Transverse colon (tissue), 4 donors: ENCODE measurements around the gene FRYL. TPM values are rescaled to one million over a fixed set of nuclear protein-coding genes. Genes with fewer than 3 reads are reported as not detected.

Source experiments
- DNase-seq: peaks from one replicate; pipeline ENCODE4 v3.0.0-alpha.2; 2019
- H3K27ac ChIP-seq, 4 donors: fragments of 200-600 bp; sonication (generic); 2 replicates each; pipeline ENCODE4 v1.5.1; 2016 to 2018; ENCODE audit warnings: inconsistent platforms in 4 of 4
- H3K27me3 ChIP-seq: fragments of 200-600 bp; sonication (generic); 2 replicates; pipeline ENCODE4 v1.5.1; 2017; ENCODE audit warnings: inconsistent platforms
- H3K36me3 ChIP-seq, 4 donors: fragments of 200-600 bp; sonication (generic); 2 replicates each; pipeline ENCODE4 v1.5.1; 2017 to 2019; ENCODE audit warnings: inconsistent platforms in 4 of 4
- H3K4me1 ChIP-seq, 4 donors: fragments of 200-600 bp; sonication (generic); 2 replicates each; pipeline ENCODE4 v1.5.1; 2017 to 2020; ENCODE audit warnings: inconsistent platforms in 4 of 4
- H3K4me3 ChIP-seq, 4 donors: fragments of 200-600 bp; sonication (generic); 1 replicate in 1 of 4; 2 replicates in 3 of 4; pipeline versions ENCODE4 v1.5.1 to v1.6.1; 2017 to 2019; ENCODE audit warnings: inconsistent platforms in 4 of 4
- H3K9me3 ChIP-seq, 2 donors: fragments of 200-600 bp; sonication (generic); 2 replicates each; pipeline ENCODE4 v1.5.1; 2017 to 2019; ENCODE audit warnings: inconsistent platforms in 2 of 2
- EP300 ChIP-seq: sonication (generic); formaldehyde crosslinking; IDR thresholded peaks from one replicate; pipeline ENCODE4 v1.6.1; 2017; ENCODE audit warnings: antibody characterized with exemption, low read depth
- POLR2A ChIP-seq: fragments of 450-650 bp; IDR thresholded peaks from one replicate; pipeline ENCODE4 v1.6.1; 2016; ENCODE audit warnings: antibody characterized with exemption, mild to moderate bottlenecking, moderate library complexity
- POLR2AphosphoS5 ChIP-seq, 3 donors: sonication (generic); formaldehyde crosslinking; IDR thresholded peaks; one replicate each; pipeline ENCODE4 v1.6.1; 2016; ENCODE audit warnings: antibody characterized with exemption in 3 of 3
- WGBS, 2 donors: methylation state at CpG; one replicate each; pipeline ENCODE4 v1.1.5; 2018; ENCODE audit warnings: low coverage in 1 of 2; 5-methylcytosine and 5-hydroxymethylcytosine counted together
- in situ Hi-C, 4 donors: fragments of 200-750 bp; cut with MboI; loops; one replicate each; pipeline versions ENCODE4 v1.15.0 to v1.15.1; 2017; ENCODE audit warnings: low sequenced_read_pairs in 3 of 4, low pct_ligation_motif_present in 1 of 4, low pct_unique_long_range_greater_than_20kb in 1 of 4
- intact Hi-C: fragments of 100-400 bp; cut with DNase I; formaldehyde crosslinking; loops from one replicate; pipeline ENCODE4 v1.15.1; 2023; ENCODE audit warnings: low total_unique reads
- total RNA-seq, 4 donors: library from RNA; depleted of rRNA; stranded (reverse); fragments of >200 nt; gene quantifications; one replicate each; pipeline ENCODE4 v1.1.0, GENCODE V29; 2016
- TF ChIP-seq, protein P1 (sequence below), 5 experiments: fragments of 200-600 bp in 3 of 5; fragments of 450-650 bp in 2 of 5; sonication (generic) in 3 of 5; IDR thresholded peaks; 1 replicate in 2 of 5; 2 replicates in 3 of 5; pipeline ENCODE4 v1.5.1; 2016 to 2017; ENCODE audit warnings: antibody characterized with exemption in 5 of 5, inconsistent platforms in 3 of 5, mild to moderate bottlenecking in 2 of 5, moderate library complexity in 1 of 5

The FRYL gene
- total RNA-seq, 4 donors from 2014 or later = 477 to 645 (median 545) TPM

DNA sequence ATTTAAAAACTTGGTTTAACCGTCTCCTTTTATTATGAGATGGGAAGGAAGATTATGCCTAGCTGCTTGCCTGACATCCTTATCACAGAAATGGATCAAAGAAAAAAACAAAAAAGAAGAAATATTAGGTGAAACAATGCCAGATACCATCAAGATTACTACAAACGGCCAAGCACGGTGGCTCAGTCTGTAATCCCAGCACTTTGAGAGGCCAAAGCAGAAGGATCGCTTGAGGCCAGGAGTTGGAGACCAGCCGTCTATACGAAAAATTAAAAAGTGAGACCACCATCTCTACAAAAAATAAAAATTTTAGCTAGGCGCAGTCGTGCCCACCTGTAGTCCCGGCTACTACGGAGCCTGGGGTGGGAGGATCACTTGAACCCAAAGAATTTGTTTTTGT is 2.3 kb downstream of the FRYL start:
- 35% methylated on average over 10 of the region's 10 CpGs for WGBS, 2 donors
- Histone ChIP-seq H3K36me3 (no peaks in the 10 kb centered on the region), H3K27ac (peak overlapping the region; percentile 96 to 99 (median 98)), H3K4me3 (peak overlapping the region in 3 of 4 donors; percentile 67 to 97 (median 96)), H3K27me3 (no peaks in the 10 kb centered on the region), H3K4me1 (peaks cover 17 to 62% (median 33%) of the 10 kb centered on the region in 4 donors), H3K9me3 (no peaks in the 10 kb centered on the region)
- in situ Hi-C loops = loop anchor here in 2 of 4 donors (25.0 kb wide), 2 partner anchors 185 to 440 kb away; partner anchors contain the start of gene SLAIN2 (in 2 of the 2)
- DNase-seq = no peak
- intact Hi-C loops = loop anchor here (2.0 kb wide), 1 partner anchor 53 kb away; the partner anchor contains the start of gene OCIAD1
- TF ChIP-seq, protein P1, sequence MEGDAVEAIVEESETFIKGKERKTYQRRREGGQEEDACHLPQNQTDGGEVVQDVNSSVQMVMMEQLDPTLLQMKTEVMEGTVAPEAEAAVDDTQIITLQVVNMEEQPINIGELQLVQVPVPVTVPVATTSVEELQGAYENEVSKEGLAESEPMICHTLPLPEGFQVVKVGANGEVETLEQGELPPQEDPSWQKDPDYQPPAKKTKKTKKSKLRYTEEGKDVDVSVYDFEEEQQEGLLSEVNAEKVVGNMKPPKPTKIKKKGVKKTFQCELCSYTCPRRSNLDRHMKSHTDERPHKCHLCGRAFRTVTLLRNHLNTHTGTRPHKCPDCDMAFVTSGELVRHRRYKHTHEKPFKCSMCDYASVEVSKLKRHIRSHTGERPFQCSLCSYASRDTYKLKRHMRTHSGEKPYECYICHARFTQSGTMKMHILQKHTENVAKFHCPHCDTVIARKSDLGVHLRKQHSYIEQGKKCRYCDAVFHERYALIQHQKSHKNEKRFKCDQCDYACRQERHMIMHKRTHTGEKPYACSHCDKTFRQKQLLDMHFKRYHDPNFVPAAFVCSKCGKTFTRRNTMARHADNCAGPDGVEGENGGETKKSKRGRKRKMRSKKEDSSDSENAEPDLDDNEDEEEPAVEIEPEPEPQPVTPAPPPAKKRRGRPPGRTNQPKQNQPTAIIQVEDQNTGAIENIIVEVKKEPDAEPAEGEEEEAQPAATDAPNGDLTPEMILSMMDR (IDR thresholded peaks at IDR 0.05) = no peak
- TF ChIP-seq EP300 (no peak), POLR2AphosphoS5 (IDR thresholded peaks at IDR 0.05) (no peak), POLR2A (no peak)

DNA sequence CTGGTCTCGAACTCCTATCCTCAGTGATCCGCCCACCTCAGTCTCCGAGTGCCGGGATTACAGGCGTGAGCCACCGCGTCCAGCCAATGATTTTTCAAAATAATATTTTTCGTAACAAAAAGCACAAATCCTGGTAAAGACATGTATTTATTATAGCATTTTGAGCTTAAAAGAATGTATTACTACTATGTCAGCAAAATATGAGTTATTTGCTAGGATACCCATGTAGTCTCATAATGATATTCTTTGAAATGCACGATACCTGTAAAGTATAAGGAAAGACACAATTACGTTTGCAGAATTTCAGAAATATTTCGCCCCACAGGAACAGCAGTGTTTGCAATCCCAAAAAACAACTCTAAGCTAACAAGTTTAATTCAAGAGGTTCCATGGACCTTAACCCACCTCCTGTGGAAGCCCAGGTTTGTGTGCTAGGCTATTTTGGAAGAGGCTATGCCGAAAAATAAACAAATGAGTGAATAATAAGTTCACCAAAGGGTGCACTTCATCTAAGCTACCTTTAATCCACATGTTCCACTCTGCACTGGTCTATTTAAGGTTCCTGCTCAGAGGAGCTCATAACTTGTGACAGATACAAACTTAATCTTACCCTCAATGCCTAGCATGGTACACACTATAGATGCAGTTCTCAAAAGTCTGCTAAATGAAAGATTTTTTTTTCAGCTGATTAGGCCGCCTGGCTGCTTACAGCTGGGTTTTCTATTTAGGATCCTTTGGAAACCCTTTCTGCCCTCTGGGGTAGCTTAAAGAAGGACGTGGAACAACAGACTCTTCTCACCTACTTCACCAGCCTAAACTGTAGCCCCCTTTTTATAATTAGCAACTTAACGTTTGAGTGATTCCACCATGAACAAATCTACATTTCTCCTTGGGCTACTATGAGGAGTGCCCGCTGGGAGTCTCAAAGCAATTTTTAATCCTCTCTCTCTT is 5.0 kb downstream of the FRYL start:
- intact Hi-C loops = no loop called here

DNA sequence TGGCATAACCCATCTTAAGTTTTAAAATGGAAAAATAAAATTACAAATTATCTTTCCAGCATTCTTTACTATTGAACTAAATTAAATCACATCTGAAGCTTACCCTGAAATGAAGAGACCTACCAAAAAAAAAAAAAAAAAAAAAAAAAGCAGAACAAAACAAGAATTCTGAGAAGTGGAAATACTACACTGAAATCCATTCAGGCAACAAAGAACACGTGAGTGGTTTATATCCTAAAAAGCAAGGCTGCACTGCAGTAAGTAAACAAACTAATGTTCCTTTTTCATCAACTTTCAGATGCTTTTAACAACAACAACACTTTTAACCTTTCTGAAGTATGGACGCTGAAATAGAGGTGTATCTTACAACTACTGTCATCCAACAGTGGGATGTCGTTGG is 7.5 kb downstream of the FRYL start:
- no peak overlapping the region for H3K27ac ChIP-seq
- H3K4me1 ChIP-seq = peaks cover 17 to 59% (median 21%) of the 10 kb centered on the region in 4 donors
- in situ Hi-C loops (no loop called here), intact Hi-C loops (no loop called here)
- WGBS, 2 donors = 72% methylated on average over 3 of the region's 3 CpGs
- no peaks in the 10 kb centered on the region for H3K27me3 ChIP-seq
- no peak for DNase-seq
- no peak for TF ChIP-seq POLR2AphosphoS5 (IDR thresholded peaks at IDR 0.05)
- TF ChIP-seq EP300 = no peak
- TF ChIP-seq POLR2A = no peak
- H3K36me3 ChIP-seq = no peaks in the 10 kb centered on the region
- H3K9me3 ChIP-seq = no peaks in the 10 kb centered on the region
- no peak overlapping the region for H3K4me3 ChIP-seq

More for the DNA sequence above, 5.0 kb downstream of the FRYL start:
- no peak for DNase-seq
- TF ChIP-seq POLR2AphosphoS5 (IDR thresholded peaks at IDR 0.05) (no peak), EP300 (no peak), POLR2A (no peak)
- TF ChIP-seq, protein P1 (IDR thresholded peaks at IDR 0.05) = no peak
- Histone ChIP-seq H3K4me3 (no peak overlapping the region), H3K27ac (no peak overlapping the region), H3K4me1 (peaks cover 17 to 68% (median 30%) of the 10 kb centered on the region in 4 donors), H3K9me3 (no peaks in the 10 kb centered on the region), H3K36me3 (no peaks in the 10 kb centered on the region), H3K27me3 (no peaks in the 10 kb centered on the region)
- WGBS, 2 donors = 85 to 87% methylated on average over 12 to 16 of the region's 16 CpGs
- in situ Hi-C loops = loop anchor here in 2 of 4 donors (25.0 kb wide), 2 partner anchors 187 to 438 kb away; partner anchors contain the start of gene SLAIN2 (in 2 of the 2)

DNA sequence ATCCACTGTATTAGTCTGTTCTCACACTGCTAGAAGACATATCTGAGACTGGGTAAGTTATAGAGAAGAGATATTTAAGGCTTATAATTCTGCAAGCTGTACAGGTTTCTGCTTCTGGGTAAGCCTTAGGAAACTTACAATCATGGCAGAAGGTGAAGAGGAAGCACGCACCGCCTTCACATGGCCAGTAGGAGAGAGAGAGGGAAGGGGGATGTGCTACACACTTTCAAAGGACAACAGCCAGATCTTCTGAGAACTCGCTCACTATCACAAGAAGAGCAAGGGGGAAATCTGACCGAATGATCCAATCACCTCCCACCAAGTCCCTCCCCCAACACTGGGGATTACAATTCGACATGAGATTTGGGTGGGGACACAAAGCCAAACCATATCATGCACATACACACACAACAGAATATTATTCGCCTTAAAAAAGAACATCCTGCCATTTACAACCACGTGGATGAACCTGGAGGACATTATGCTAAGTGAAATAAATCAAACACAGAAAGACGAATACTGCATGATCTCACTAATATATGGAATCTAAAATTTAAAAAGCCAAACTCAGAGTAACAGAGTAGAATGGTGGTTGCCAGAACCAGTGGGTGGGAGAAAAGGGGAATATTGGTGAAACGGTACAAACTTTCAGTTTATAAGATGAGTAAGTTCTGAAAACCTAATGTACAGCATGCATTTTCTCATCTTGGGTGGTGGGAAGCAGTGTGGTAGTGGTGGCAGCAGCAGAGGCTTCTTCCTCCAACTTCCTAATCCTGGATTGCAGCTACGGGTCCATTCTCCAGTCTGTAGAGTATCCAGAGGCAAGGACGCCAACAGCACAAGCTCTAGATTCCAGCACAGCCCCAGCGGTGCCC is 12.8 kb downstream of the FRYL start:
- WGBS, 2 donors = 89 to 98% methylated on average over 9 to 12 of the region's 12 CpGs
- in situ Hi-C loops = no loop called here

More for the DNA sequence above, 12.8 kb downstream of the FRYL start:
- Histone ChIP-seq H3K27ac (no peak overlapping the region), H3K27me3 (no peaks in the 10 kb centered on the region), H3K4me1 (peaks cover 0 to 28% (median 8%) of the 10 kb centered on the region in 4 donors), H3K4me3 (no peak overlapping the region), H3K36me3 (no peaks in the 10 kb centered on the region), H3K9me3 (no peaks in the 10 kb centered on the region)
- TF ChIP-seq POLR2A (no peak), EP300 (no peak)
- DNase-seq = no peak
- intact Hi-C loops = no loop called here
